ENCODE results near the gene ADAM29. TPM values are rescaled to one million over a fixed set of nuclear protein-coding genes. Genes with fewer than 3 reads are reported as not detected.

ADAM29 gene
- total and polyA plus RNA-seq, 2 donors from 2014 or later = not detected

DNA sequence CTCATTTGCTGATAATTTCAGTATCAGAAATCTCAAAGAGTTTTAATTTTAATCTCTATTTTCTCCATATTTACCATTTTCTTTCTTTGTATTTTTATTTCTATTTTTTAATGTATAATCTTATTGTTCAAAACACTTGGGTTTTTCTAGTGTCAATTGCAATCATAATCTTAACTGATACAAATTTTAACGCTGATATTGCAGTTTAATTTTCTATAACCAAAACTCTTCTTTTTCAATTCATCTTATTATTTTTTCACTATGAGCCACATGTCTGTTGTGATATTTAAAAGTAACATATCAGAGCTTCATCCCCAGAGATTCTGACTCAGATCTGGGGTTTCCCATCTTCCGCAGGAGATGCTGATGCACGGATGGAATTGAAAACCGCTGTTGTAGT, 16.2 kb downstream of the ADAM29 start:
- Histone ChIP-seq H3K36me3 (ENCODE audit: control insufficient read depth in 2 of 3, insufficient read depth in 3 of 3, low read length in 3 of 3) (no peaks in the 10 kb centered on the region), H3K27ac (ENCODE audit: low read depth in 2 of 2, low read length in 2 of 2) (no peak overlapping the region), H3K4me1 (ENCODE audit: control insufficient read depth in 2 of 3, insufficient read depth in 2 of 3, low read depth in 1 of 3, low read length in 3 of 3) (no peaks in the 10 kb centered on the region), H3K9ac (ENCODE audit: low read length in 3 of 3) (no peak overlapping the region), H3K4me3 (ENCODE audit: low read length in 3 of 3) (no peak overlapping the region), H3K27me3 (ENCODE audit: control insufficient read depth, insufficient read depth, low read length) (no peaks in the 10 kb centered on the region), H3K9me3 (ENCODE audit: control insufficient read depth in 2 of 3, insufficient read depth in 1 of 3, low read length in 3 of 3) (no peaks in the 10 kb centered on the region)
- intact Hi-C loops (cut with DNase I) = no loop called here
- TF ChIP-seq, protein P1, sequence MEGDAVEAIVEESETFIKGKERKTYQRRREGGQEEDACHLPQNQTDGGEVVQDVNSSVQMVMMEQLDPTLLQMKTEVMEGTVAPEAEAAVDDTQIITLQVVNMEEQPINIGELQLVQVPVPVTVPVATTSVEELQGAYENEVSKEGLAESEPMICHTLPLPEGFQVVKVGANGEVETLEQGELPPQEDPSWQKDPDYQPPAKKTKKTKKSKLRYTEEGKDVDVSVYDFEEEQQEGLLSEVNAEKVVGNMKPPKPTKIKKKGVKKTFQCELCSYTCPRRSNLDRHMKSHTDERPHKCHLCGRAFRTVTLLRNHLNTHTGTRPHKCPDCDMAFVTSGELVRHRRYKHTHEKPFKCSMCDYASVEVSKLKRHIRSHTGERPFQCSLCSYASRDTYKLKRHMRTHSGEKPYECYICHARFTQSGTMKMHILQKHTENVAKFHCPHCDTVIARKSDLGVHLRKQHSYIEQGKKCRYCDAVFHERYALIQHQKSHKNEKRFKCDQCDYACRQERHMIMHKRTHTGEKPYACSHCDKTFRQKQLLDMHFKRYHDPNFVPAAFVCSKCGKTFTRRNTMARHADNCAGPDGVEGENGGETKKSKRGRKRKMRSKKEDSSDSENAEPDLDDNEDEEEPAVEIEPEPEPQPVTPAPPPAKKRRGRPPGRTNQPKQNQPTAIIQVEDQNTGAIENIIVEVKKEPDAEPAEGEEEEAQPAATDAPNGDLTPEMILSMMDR (IDR thresholded peaks at IDR 0.05; ENCODE audit: borderline replicate concordance, extremely low read depth, insufficient read depth) = no peak
- FAIRE-seq = peak; percentile 23
- no peak for DNase-seq

DNA sequence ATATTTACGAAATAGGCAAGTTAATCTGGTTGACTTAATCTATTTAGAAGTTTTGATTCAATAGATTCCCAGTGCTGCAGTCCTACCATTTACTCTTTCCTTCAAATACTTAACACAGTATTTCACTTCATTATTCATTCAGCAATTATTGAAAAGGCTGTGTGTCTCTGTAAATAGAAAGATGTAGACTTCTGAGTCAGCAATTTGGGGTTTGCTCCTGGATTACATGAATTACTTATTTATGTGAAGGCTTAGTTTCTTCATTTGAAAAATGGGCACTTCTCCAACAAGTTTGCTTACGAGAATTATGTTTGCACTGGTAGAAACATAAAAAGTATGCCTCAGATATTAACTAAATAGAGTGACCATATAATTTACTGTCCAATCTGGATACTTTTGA, 17.4 kb downstream of the ADAM29 start:
- Histone ChIP-seq H3K4me3 (ENCODE audit: low read length in 3 of 3) (no peak overlapping the region), H3K9ac (ENCODE audit: low read length in 3 of 3) (no peak overlapping the region), H3K4me1 (ENCODE audit: control insufficient read depth in 2 of 3, insufficient read depth in 2 of 3, low read depth in 1 of 3, low read length in 3 of 3) (no peaks in the 10 kb centered on the region), H3K27me3 (ENCODE audit: control insufficient read depth, insufficient read depth, low read length) (no peaks in the 10 kb centered on the region), H3K36me3 (ENCODE audit: control insufficient read depth in 2 of 3, insufficient read depth in 3 of 3, low read length in 3 of 3) (no peaks in the 10 kb centered on the region), H3K9me3 (ENCODE audit: control insufficient read depth in 2 of 3, insufficient read depth in 1 of 3, low read length in 3 of 3) (no peaks in the 10 kb centered on the region), H3K27ac (ENCODE audit: low read depth in 2 of 2, low read length in 2 of 2) (no peak overlapping the region)
- intact Hi-C loops (cut with DNase I) = no loop called here
- FAIRE-seq (no peak), DNase-seq (no peak)
- TF ChIP-seq, protein P1 (IDR thresholded peaks at IDR 0.05; ENCODE audit: borderline replicate concordance, extremely low read depth, insufficient read depth) = no peak

DNA sequence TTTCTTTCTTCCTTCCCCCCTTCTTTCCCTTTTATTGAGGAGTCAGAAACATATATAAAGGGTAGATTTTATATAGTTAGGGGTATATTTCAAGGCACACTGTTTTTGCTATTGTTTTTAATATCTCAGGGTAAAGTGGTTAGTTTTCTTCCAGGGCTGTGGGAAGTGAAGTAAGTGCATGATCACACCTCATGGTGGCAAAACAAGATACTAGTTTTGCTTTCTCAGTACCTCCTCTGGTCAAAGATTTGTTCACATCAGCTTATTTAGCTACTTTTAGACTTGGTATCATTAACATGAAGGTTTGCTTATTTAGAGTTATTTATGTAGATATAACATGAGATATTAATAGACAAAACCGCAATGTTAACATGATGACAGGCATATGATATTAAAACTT, 21.8 kb downstream of the ADAM29 start:
- Histone ChIP-seq H3K36me3 (ENCODE audit: control insufficient read depth in 2 of 3, insufficient read depth in 3 of 3, low read length in 3 of 3) (no peaks in the 10 kb centered on the region), H3K4me1 (ENCODE audit: control insufficient read depth in 2 of 3, insufficient read depth in 2 of 3, low read depth in 1 of 3, low read length in 3 of 3) (no peaks in the 10 kb centered on the region), H3K27me3 (ENCODE audit: control insufficient read depth, insufficient read depth, low read length) (no peaks in the 10 kb centered on the region), H3K9me3 (ENCODE audit: control insufficient read depth in 2 of 3, insufficient read depth in 1 of 3, low read length in 3 of 3) (no peaks in the 10 kb centered on the region), H3K27ac (ENCODE audit: low read depth in 2 of 2, low read length in 2 of 2) (no peak overlapping the region), H3K4me3 (ENCODE audit: low read length in 3 of 3) (no peak overlapping the region), H3K9ac (ENCODE audit: low read length in 3 of 3) (no peak overlapping the region)
- FAIRE-seq = no peak
- intact Hi-C loops (cut with DNase I) = no loop called here
- DNase-seq = no peak
- TF ChIP-seq, protein P1 (IDR thresholded peaks at IDR 0.05; ENCODE audit: borderline replicate concordance, extremely low read depth, insufficient read depth) = no peak

DNA sequence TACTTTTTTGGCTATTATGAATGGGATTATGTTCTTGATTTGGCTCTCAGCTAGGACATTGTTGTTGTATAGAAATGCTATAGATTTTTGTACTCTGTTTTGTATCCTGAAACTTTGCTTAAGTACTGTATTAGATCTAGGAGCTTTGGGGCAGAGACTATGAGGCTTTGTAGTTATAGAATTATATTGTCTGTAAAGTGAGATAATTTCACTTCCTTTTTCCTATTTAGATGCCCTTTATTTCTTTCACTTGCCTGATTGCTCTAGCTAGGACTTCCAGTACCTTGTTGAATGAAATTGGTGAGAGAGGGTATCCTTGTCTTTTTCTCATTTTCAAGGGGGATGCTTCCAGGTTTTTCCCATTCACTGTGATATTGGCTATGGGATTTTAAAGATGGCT, 28.1 kb downstream of the ADAM29 start:
- Histone ChIP-seq H3K27ac (ENCODE audit: low read depth in 2 of 2, low read length in 2 of 2) (no peak overlapping the region), H3K9me3 (ENCODE audit: control insufficient read depth in 2 of 3, insufficient read depth in 1 of 3, low read length in 3 of 3) (peaks cover 0 to 5% (median 0%) of the 10 kb centered on the region in 3 donors), H3K27me3 (ENCODE audit: control insufficient read depth, insufficient read depth, low read length) (no peaks in the 10 kb centered on the region), H3K4me3 (ENCODE audit: low read length in 3 of 3) (no peak overlapping the region), H3K36me3 (ENCODE audit: control insufficient read depth in 2 of 3, insufficient read depth in 3 of 3, low read length in 3 of 3) (no peaks in the 10 kb centered on the region), H3K9ac (ENCODE audit: low read length in 3 of 3) (no peak overlapping the region), H3K4me1 (ENCODE audit: control insufficient read depth in 2 of 3, insufficient read depth in 2 of 3, low read depth in 1 of 3, low read length in 3 of 3) (no peaks in the 10 kb centered on the region)
- DNase-seq (no peak), FAIRE-seq (no peak)
- intact Hi-C loops (cut with DNase I) = no loop called here
- TF ChIP-seq, protein P1 (IDR thresholded peaks at IDR 0.05; ENCODE audit: borderline replicate concordance, extremely low read depth, insufficient read depth) = no peak

Data from kidney (tissue), 14 donors.